ENCODE data around the gene ENOX1.

Gene ENOX1

GRCh38 chr13:43579321-43579720, 207.5 kb downstream of the ENOX1 start:
- DNase-seq (ENCODE audit: low spot score) = no peak
- TF ChIP-seq CTCF (IDR thresholded peaks at IDR 0.05; ENCODE audit: extremely low read depth, insufficient read depth, missing control alignments) = no peak
- in situ Hi-C loops (cut with MboI; ENCODE audit: low pct_unique_long_range_greater_than_20kb, low sequenced_read_pairs, unreplicated experiment) = no loop called here

- no peak for TF ChIP-seq CTCF (IDR thresholded peaks at IDR 0.05; ENCODE audit: extremely low read depth, insufficient read depth, missing control alignments)
- no peak for DNase-seq (ENCODE audit: low spot score)
- in situ Hi-C loops (cut with MboI; ENCODE audit: low pct_unique_long_range_greater_than_20kb, low sequenced_read_pairs, unreplicated experiment) = no loop called here
Observed at GRCh38 chr13:43574605-43575004, 212.2 kb downstream of the ENOX1 start.

- in situ Hi-C loops (cut with MboI; ENCODE audit: low pct_unique_long_range_greater_than_20kb, low sequenced_read_pairs, unreplicated experiment) = no loop called here
- TF ChIP-seq CTCF (IDR thresholded peaks at IDR 0.05; ENCODE audit: extremely low read depth, insufficient read depth, missing control alignments) = no peak
- DNase-seq (ENCODE audit: low spot score) = no peak
Observed at GRCh38 chr13:43573802-43574514, 212.8 kb downstream of the ENOX1 start.

GRCh38 chr13:43573361-43573740, 213.4 kb downstream of the ENOX1 start:
- DNase-seq (ENCODE audit: low spot score) = no peak
- in situ Hi-C loops (cut with MboI; ENCODE audit: low pct_unique_long_range_greater_than_20kb, low sequenced_read_pairs, unreplicated experiment) = no loop called here
- no peak for TF ChIP-seq CTCF (IDR thresholded peaks at IDR 0.05; ENCODE audit: extremely low read depth, insufficient read depth, missing control alignments)

- in situ Hi-C loops (cut with MboI; ENCODE audit: low pct_unique_long_range_greater_than_20kb, low sequenced_read_pairs, unreplicated experiment) = no loop called here
- no peak for DNase-seq (ENCODE audit: low spot score)
- no peak for TF ChIP-seq CTCF (IDR thresholded peaks at IDR 0.05; ENCODE audit: extremely low read depth, insufficient read depth, missing control alignments)
Observed at GRCh38 chr13:43572656-43573360, 214.0 kb downstream of the ENOX1 start.

- DNase-seq (ENCODE audit: low spot score) = no peak
- in situ Hi-C loops (cut with MboI; ENCODE audit: low pct_unique_long_range_greater_than_20kb, low sequenced_read_pairs, unreplicated experiment) = no loop called here
- no peak for TF ChIP-seq CTCF (IDR thresholded peaks at IDR 0.05; ENCODE audit: extremely low read depth, insufficient read depth, missing control alignments)
Observed at GRCh38 chr13:43569658-43570057, 217.1 kb downstream of the ENOX1 start.
